ENCODE measurements around the gene KIT.

KIT gene

GRCh38 chr4:54754394-54754793, 96.6 kb downstream of the KIT start:
- in situ Hi-C loops (cut with HindIII; ENCODE audit: low sequenced_read_pairs) = no loop called here
- TF ChIP-seq CTCF (IDR thresholded peaks at IDR 0.05; ENCODE audit: low read depth, low read length, missing control alignments) = no peak
- no peak for DNase-seq (ENCODE audit: low read depth)
- no peak overlapping the region for H3K4me3 ChIP-seq (ENCODE audit: low read depth, low read length)

- no peak overlapping the region for H3K4me3 ChIP-seq (ENCODE audit: low read depth, low read length)
- in situ Hi-C loops (cut with HindIII; ENCODE audit: low sequenced_read_pairs) = no loop called here
- TF ChIP-seq CTCF (IDR thresholded peaks at IDR 0.05; ENCODE audit: low read depth, low read length, missing control alignments) = no peak
- no peak for DNase-seq (ENCODE audit: low read depth)
Observed at GRCh38 chr4:54764476-54764875, 106.7 kb downstream of the KIT start.

GRCh38 chr4:54767376-54767775, 109.6 kb downstream of the KIT start:
- DNase-seq (ENCODE audit: low read depth) = no peak
- H3K4me3 ChIP-seq (ENCODE audit: low read depth, low read length) = no peak overlapping the region
- TF ChIP-seq CTCF (IDR thresholded peaks at IDR 0.05; ENCODE audit: low read depth, low read length, missing control alignments) = no peak
- in situ Hi-C loops (cut with HindIII; ENCODE audit: low sequenced_read_pairs) = no loop called here

GRCh38 chr4:54773022-54773421, 115.3 kb downstream of the KIT start:
- H3K4me3 ChIP-seq (ENCODE audit: low read depth, low read length) = no peak overlapping the region
- DNase-seq (ENCODE audit: low read depth) = no peak
- TF ChIP-seq CTCF (IDR thresholded peaks at IDR 0.05; ENCODE audit: low read depth, low read length, missing control alignments) = no peak
- in situ Hi-C loops (cut with HindIII; ENCODE audit: low sequenced_read_pairs) = no loop called here

- H3K4me3 ChIP-seq (ENCODE audit: low read depth, low read length) = no peak overlapping the region
- no peak for TF ChIP-seq CTCF (IDR thresholded peaks at IDR 0.05; ENCODE audit: low read depth, low read length, missing control alignments)
- in situ Hi-C loops (cut with HindIII; ENCODE audit: low sequenced_read_pairs) = no loop called here
- no peak for DNase-seq (ENCODE audit: low read depth)
Observed at GRCh38 chr4:54779036-54779435, 121.3 kb downstream of the KIT start.

- no peak overlapping the region for H3K4me3 ChIP-seq (ENCODE audit: low read depth, low read length)
- no peak for DNase-seq (ENCODE audit: low read depth)
- in situ Hi-C loops (cut with HindIII; ENCODE audit: low sequenced_read_pairs) = no loop called here
- TF ChIP-seq CTCF (IDR thresholded peaks at IDR 0.05; ENCODE audit: low read depth, low read length, missing control alignments) = no peak
Observed at GRCh38 chr4:54779476-54780148, 121.9 kb downstream of the KIT start.

Data from astrocyte of the cerebellum (primary cell).